ENCODE results near the gene CSGALNACT2. TPM values are rescaled to one million over a fixed set of nuclear protein-coding genes. Genes with fewer than 3 reads are reported as not detected.

The CSGALNACT2 gene
- total and polyA plus RNA-seq, 12 donors: 5.8 to 19.4 (median 12.3) TPM

GRCh38 chr10:43124094-43124521 lies 14.1 kb upstream of the CSGALNACT2 start:
- H3K27me3 ChIP-seq: no peaks in the 10 kb centered on the region
- 86 to 91% (median 87%) methylated on average over 5 to 6 of the region's 6 CpGs for WGBS, 4 donors

GRCh38 chr10:43124574-43125273 lies 13.5 kb upstream of the CSGALNACT2 start:
- TF ChIP-seq POLR2A (IDR thresholded peaks at IDR 0.05): no peak
- no peak for TF ChIP-seq CTCF (IDR thresholded peaks at IDR 0.05)
- Histone ChIP-seq H3K36me3 (replicated peaks in 1 of 2) (no peaks in the 10 kb centered on the region), H3K9me3 (replicated peaks in 1 of 3) (no peaks in the 10 kb centered on the region), H3K27me3 (no peaks in the 10 kb centered on the region), H3K4me3 (no peak overlapping the region), H3K4me1 (replicated peaks in 1 of 2) (no peaks in the 10 kb centered on the region), H3K27ac (no peak overlapping the region)
- intact Hi-C loops (cut with DNase I): no loop called here
- DNase-seq: peak in 4 of 7 donors; percentile 1 to 33 (median 6)
- WGBS, 4 donors: 86 to 94% (median 91%) methylated on average over 9 of the region's 9 CpGs

More at GRCh38 chr10:43124094-43124521, 14.1 kb upstream of the CSGALNACT2 start:
- no peak overlapping the region for H3K27ac ChIP-seq
- intact Hi-C loops (cut with DNase I): no loop called here
- TF ChIP-seq POLR2A (IDR thresholded peaks at IDR 0.05) (no peak), CTCF (IDR thresholded peaks at IDR 0.05) (no peak)
- no peaks in the 10 kb centered on the region for H3K9me3 ChIP-seq (replicated peaks in 1 of 3)
- H3K36me3 ChIP-seq (replicated peaks in 1 of 2): no peaks in the 10 kb centered on the region
- H3K4me1 ChIP-seq (replicated peaks in 1 of 2): no peaks in the 10 kb centered on the region
- H3K4me3 ChIP-seq: no peak overlapping the region
- DNase-seq: peak in 4 of 7 donors; percentile 2 to 23 (median 9)

GRCh38 chr10:43125274-43125845 lies 12.9 kb upstream of the CSGALNACT2 start:
- Histone ChIP-seq H3K27ac (no peak overlapping the region), H3K27me3 (no peaks in the 10 kb centered on the region), H3K36me3 (replicated peaks in 1 of 2) (no peaks in the 10 kb centered on the region), H3K9me3 (replicated peaks in 1 of 3) (no peaks in the 10 kb centered on the region), H3K4me1 (replicated peaks in 1 of 2) (no peaks in the 10 kb centered on the region), H3K4me3 (no peak overlapping the region)
- intact Hi-C loops (cut with DNase I): no loop called here
- TF ChIP-seq CTCF (IDR thresholded peaks at IDR 0.05): no peak
- TF ChIP-seq POLR2A (IDR thresholded peaks at IDR 0.05): no peak
- DNase-seq: peak in 3 of 7 donors; percentile 1 to 45 (median 2)
- 91 to 96% (median 93%) methylated on average over 8 of the region's 8 CpGs for WGBS, 4 donors

- WGBS, 4 donors: 69 to 89% (median 84%) methylated on average over 14 to 23 of the region's 23 CpGs
- intact Hi-C loops (cut with DNase I): no loop called here
- Histone ChIP-seq H3K4me3 (no peak overlapping the region), H3K27ac (no peak overlapping the region), H3K27me3 (no peaks in the 10 kb centered on the region), H3K36me3 (replicated peaks in 1 of 2) (no peaks in the 10 kb centered on the region), H3K9me3 (replicated peaks in 1 of 3) (no peaks in the 10 kb centered on the region), H3K4me1 (replicated peaks in 1 of 2) (no peaks in the 10 kb centered on the region)
- DNase-seq: peak in 3 of 7 donors; percentile 3 to 45 (median 7)
- TF ChIP-seq CTCF (IDR thresholded peaks at IDR 0.05): no peak
- TF ChIP-seq POLR2A (IDR thresholded peaks at IDR 0.05): no peak
Observed at GRCh38 chr10:43125881-43126731, 12.1 kb upstream of the CSGALNACT2 start.

Measured in adrenal gland (tissue), 12 donors.